WTC11 (cell line): ENCODE data around the gene IGFALS. TPM values are rescaled to one million over a fixed set of nuclear protein-coding genes. Genes with fewer than 3 reads are reported as not detected.
A peak's percentile ranks its signal among the peaks of the same experiment; 100 is the strongest.

Experiments
- ARID4B ChIP-seq: sonication (generic); formaldehyde crosslinking; IDR thresholded peaks from 2 replicates; pipeline ENCODE4 v1.8.0; 2023; ENCODE audit warnings: missing genetic modification reagents, mild to moderate bottlenecking, borderline replicate concordance
- ATF1 ChIP-seq: sonication (generic); formaldehyde crosslinking; IDR thresholded peaks from 2 replicates; pipeline ENCODE4 v1.8.1; 2023; ENCODE audit warnings: mild to moderate bottlenecking, moderate library complexity, missing genetic modification reagents
- CREB1 ChIP-seq: sonication (generic); formaldehyde crosslinking; IDR thresholded peaks from 2 replicates; pipeline ENCODE4 v1.8.0; 2023; ENCODE audit warnings: mild to moderate bottlenecking, missing genetic modification reagents
- E2F1 ChIP-seq: sonication (generic); formaldehyde crosslinking; IDR thresholded peaks from 2 replicates; pipeline ENCODE4 v1.8.0; 2022; ENCODE audit warnings: mild to moderate bottlenecking, missing genetic modification reagents
- ESRRA ChIP-seq: sonication (generic); formaldehyde crosslinking; IDR thresholded peaks from 2 replicates; pipeline ENCODE4 v1.8.1; 2022; ENCODE audit warnings: mild to moderate bottlenecking, missing genetic modification reagents, borderline replicate concordance
- ETV6 ChIP-seq: sonication (generic); formaldehyde crosslinking; IDR thresholded peaks from 2 replicates; pipeline ENCODE4 v1.8.1; 2022; ENCODE audit warnings: mild to moderate bottlenecking, missing genetic modification reagents
- GRHL2 ChIP-seq: fragments of 250-450 bp; sonication (Bioruptor Pico); IDR thresholded peaks from 2 replicates; pipeline ENCODE4 v1.8.0; 2022; ENCODE audit warnings: mild to moderate bottlenecking, moderate library complexity; ENCODE audit not compliant: insufficient replicate concordance, severe bottlenecking
- HMGXB4 ChIP-seq: sonication (generic); formaldehyde crosslinking; IDR thresholded peaks from 2 replicates; pipeline ENCODE4 v1.8.1; 2023; ENCODE audit warnings: mild to moderate bottlenecking, moderate library complexity, missing genetic modification reagents
- MAX ChIP-seq: sonication (generic); formaldehyde crosslinking; IDR thresholded peaks from 2 replicates; pipeline ENCODE4 v1.8.0; 2022; ENCODE audit warnings: mild to moderate bottlenecking, missing genetic modification reagents
- MLX ChIP-seq: sonication (generic); formaldehyde crosslinking; IDR thresholded peaks from 2 replicates; pipeline ENCODE4 v1.8.1; 2023; ENCODE audit warnings: mild to moderate bottlenecking, missing genetic modification reagents, moderate library complexity
- MYBL2 ChIP-seq: sonication (generic); formaldehyde crosslinking; IDR thresholded peaks from 2 replicates; pipeline ENCODE4 v1.8.1; 2023; ENCODE audit warnings: mild to moderate bottlenecking, moderate library complexity, missing genetic modification reagents
- NR1H2 ChIP-seq: sonication (generic); formaldehyde crosslinking; IDR thresholded peaks from 2 replicates; pipeline ENCODE4 v1.9.0; 2021; ENCODE audit warnings: mild to moderate bottlenecking, moderate library complexity, missing genetic modification reagents
- PRRX2 ChIP-seq: fragments of 250-450 bp; sonication (Bioruptor Pico); IDR thresholded peaks from 2 replicates; pipeline ENCODE4 v1.8.0; 2021; ENCODE audit warnings: mild to moderate bottlenecking
- ZNF138 ChIP-seq: sonication (generic); formaldehyde crosslinking; conservative IDR thresholded peaks from 2 replicates; pipeline ENCODE4 v1.8.1; 2022; ENCODE audit warnings: mild to moderate bottlenecking, moderate library complexity, missing genetic modification reagents
- ZNF232 ChIP-seq: sonication (generic); formaldehyde crosslinking; IDR thresholded peaks from 2 replicates; pipeline ENCODE4 v1.8.0; 2022; ENCODE audit warnings: mild to moderate bottlenecking, missing genetic modification reagents
- ZNF281 ChIP-seq: sonication (generic); formaldehyde crosslinking; IDR thresholded peaks from 2 replicates; pipeline ENCODE4 v1.8.0; 2023; ENCODE audit warnings: mild to moderate bottlenecking, missing genetic modification reagents
- ZNF423 ChIP-seq: fragments of 250-450 bp; sonication (Bioruptor Pico); IDR thresholded peaks from 2 replicates; pipeline ENCODE4 v2.1.2; 2022; ENCODE audit warnings: mild to moderate bottlenecking, moderate library complexity
- total RNA-seq: library from RNA; stranded (reverse); gene quantifications from 3 replicates; pipeline ENCODE4 v1.2.3, GENCODE V29; 2021
- TF ChIP-seq, protein P1 (sequence below): sonication (generic); formaldehyde crosslinking; IDR thresholded peaks from 2 replicates; pipeline ENCODE4 v1.8.0; 2022; ENCODE audit warnings: mild to moderate bottlenecking, missing genetic modification reagents
- TF ChIP-seq, protein P2 (sequence below): sonication (generic); formaldehyde crosslinking; IDR thresholded peaks from 2 replicates; pipeline ENCODE4 v1.8.1; 2022; ENCODE audit warnings: mild to moderate bottlenecking, missing genetic modification reagents, moderate library complexity, borderline replicate concordance

The IGFALS gene
- total RNA-seq, 1 experiment from 2014 or later, result not detected

- TF ChIP-seq ARID4B (peak; percentile 84; the same call in 1 of the 2 replicates), ETV6 (CRISPR knock-in tag) (peak; percentile 79), GRHL2 (no peak), ZNF232 (CRISPR knock-in tag) (peak; percentile 84), E2F1 (CRISPR knock-in tag) (no peak), MAX (CRISPR knock-in tag) (peak; percentile 87), ATF1 (CRISPR knock-in tag) (0 out of 2 replicates have a peak, but pooled peaks have one; percentile 81), NR1H2 (no peak), MYBL2 (CRISPR knock-in tag) (peak; percentile 58; the same call in 1 of the 2 replicates), MLX (CRISPR knock-in tag) (0 out of 2 replicates have a peak, but pooled peaks have one; percentile 14), HMGXB4 (CRISPR knock-in tag) (peak; percentile 95), ESRRA (CRISPR knock-in tag) (peak; percentile 22; the same call in 1 of the 2 replicates), CREB1 (CRISPR knock-in tag) (0 out of 2 replicates have a peak, but pooled peaks have one; percentile 59), ZNF138 (CRISPR knock-in tag) (no peak), PRRX2 (CRISPR knock-in tag) (no peak), ZNF281 (CRISPR knock-in tag) (peak; percentile 45; the same call in 1 of the 2 replicates), ZNF423 (CRISPR knock-in tag) (peak; percentile 87)
- TF ChIP-seq, protein P1, sequence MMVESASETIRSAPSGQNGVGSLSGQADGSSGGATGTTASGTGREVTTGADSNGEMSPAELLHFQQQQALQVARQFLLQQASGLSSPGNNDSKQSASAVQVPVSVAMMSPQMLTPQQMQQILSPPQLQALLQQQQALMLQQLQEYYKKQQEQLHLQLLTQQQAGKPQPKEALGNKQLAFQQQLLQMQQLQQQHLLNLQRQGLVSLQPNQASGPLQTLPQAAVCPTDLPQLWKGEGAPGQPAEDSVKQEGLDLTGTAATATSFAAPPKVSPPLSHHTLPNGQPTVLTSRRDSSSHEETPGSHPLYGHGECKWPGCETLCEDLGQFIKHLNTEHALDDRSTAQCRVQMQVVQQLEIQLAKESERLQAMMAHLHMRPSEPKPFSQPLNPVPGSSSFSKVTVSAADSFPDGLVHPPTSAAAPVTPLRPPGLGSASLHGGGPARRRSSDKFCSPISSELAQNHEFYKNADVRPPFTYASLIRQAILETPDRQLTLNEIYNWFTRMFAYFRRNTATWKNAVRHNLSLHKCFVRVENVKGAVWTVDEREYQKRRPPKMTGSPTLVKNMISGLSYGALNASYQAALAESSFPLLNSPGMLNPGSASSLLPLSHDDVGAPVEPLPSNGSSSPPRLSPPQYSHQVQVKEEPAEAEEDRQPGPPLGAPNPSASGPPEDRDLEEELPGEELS, result peak; percentile 82
- TF ChIP-seq, protein P2, sequence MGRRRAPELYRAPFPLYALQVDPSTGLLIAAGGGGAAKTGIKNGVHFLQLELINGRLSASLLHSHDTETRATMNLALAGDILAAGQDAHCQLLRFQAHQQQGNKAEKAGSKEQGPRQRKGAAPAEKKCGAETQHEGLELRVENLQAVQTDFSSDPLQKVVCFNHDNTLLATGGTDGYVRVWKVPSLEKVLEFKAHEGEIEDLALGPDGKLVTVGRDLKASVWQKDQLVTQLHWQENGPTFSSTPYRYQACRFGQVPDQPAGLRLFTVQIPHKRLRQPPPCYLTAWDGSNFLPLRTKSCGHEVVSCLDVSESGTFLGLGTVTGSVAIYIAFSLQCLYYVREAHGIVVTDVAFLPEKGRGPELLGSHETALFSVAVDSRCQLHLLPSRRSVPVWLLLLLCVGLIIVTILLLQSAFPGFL, result no peak
Observed at GRCh38 chr16:1772908-1773702, 20.4 kb downstream of the IGFALS start, which contains the start of gene MRPS34 (continued).
